Thoracic aorta (tissue), 2 donors: ENCODE results near the gene SERPINH1. TPM values are rescaled to one million over a fixed set of nuclear protein-coding genes. Genes with fewer than 3 reads are reported as not detected.

Experiments used
- ATAC-seq: fragments of 150-250 bp; one replicate; pipeline ENCODE4 v1.8.0; 2017; ENCODE audit warnings: low read depth; ENCODE audit not compliant: insufficient number of reproducible peaks, low FRiP score
- DNase-seq: peaks from one replicate; pipeline ENCODE4 v3.0.0-alpha.2; 2020; ENCODE audit warnings: low spot score
- H3K27ac ChIP-seq, 2 donors: fragments of 200-600 bp; sonication (generic); 1 replicate in 1 of 2; 2 replicates in 1 of 2; pipeline ENCODE4 v1.5.1; 2016; ENCODE audit warnings: mild to moderate bottlenecking in 2 of 2, moderate library complexity in 2 of 2
- H3K27me3 ChIP-seq: fragments of 200-600 bp; sonication (generic); replicated peaks from 2 replicates; pipeline ENCODE4 v1.6.0; 2016; ENCODE audit warnings: mild to moderate bottlenecking; ENCODE audit not compliant: insufficient read depth
- H3K36me3 ChIP-seq: fragments of 200-600 bp; sonication (generic); one replicate; pipeline ENCODE4 v1.5.1; 2016
- H3K4me1 ChIP-seq, 2 donors: fragments of 200-600 bp; sonication (generic); 1 replicate in 1 of 2; 2 replicates in 1 of 2; pipeline versions ENCODE4 v1.5.1 to v1.6.0; 2016; ENCODE audit warnings: low read depth in 2 of 2, mild to moderate bottlenecking in 1 of 2; ENCODE audit not compliant: control insufficient read depth in 1 of 2
- H3K4me3 ChIP-seq: fragments of 200-600 bp; sonication (generic); 2 replicates; pipeline ENCODE4 v1.5.1; 2016; ENCODE audit warnings: mild to moderate bottlenecking
- H3K9me3 ChIP-seq: fragments of 200-600 bp; sonication (generic); 2 replicates; pipeline ENCODE4 v1.5.1; 2016
- total RNA-seq, 2 donors: library from RNA; depleted of rRNA; stranded (reverse); fragments of >200 nt; gene quantifications; one replicate each; pipeline versions ENCODE4 v1.1.0 to v1.2.3, GENCODE V29; 2016
- TF ChIP-seq, protein P1 (sequence below): fragments of 200-600 bp; sonication (generic); IDR thresholded peaks from one replicate; pipeline ENCODE4 v1.5.1; 2019; ENCODE audit warnings: antibody characterized with exemption

Gene SERPINH1
- total RNA-seq, 2 donors from 2014 or later, result 367 to 480 TPM

GRCh38 chr11:75527130-75527529 is 34.9 kb upstream of the SERPINH1 start:
- Histone ChIP-seq H3K36me3 (no peaks in the 10 kb centered on the region), H3K9me3 (no peaks in the 10 kb centered on the region), H3K27me3 (no peaks in the 10 kb centered on the region), H3K27ac (no peak overlapping the region), H3K4me1 (peaks cover 0 to 28% of the 10 kb centered on the region in 2 donors), H3K4me3 (no peak overlapping the region)
- no peak for DNase-seq
- no peak for ATAC-seq
- TF ChIP-seq, protein P1, sequence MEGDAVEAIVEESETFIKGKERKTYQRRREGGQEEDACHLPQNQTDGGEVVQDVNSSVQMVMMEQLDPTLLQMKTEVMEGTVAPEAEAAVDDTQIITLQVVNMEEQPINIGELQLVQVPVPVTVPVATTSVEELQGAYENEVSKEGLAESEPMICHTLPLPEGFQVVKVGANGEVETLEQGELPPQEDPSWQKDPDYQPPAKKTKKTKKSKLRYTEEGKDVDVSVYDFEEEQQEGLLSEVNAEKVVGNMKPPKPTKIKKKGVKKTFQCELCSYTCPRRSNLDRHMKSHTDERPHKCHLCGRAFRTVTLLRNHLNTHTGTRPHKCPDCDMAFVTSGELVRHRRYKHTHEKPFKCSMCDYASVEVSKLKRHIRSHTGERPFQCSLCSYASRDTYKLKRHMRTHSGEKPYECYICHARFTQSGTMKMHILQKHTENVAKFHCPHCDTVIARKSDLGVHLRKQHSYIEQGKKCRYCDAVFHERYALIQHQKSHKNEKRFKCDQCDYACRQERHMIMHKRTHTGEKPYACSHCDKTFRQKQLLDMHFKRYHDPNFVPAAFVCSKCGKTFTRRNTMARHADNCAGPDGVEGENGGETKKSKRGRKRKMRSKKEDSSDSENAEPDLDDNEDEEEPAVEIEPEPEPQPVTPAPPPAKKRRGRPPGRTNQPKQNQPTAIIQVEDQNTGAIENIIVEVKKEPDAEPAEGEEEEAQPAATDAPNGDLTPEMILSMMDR, result no peak

DNA sequence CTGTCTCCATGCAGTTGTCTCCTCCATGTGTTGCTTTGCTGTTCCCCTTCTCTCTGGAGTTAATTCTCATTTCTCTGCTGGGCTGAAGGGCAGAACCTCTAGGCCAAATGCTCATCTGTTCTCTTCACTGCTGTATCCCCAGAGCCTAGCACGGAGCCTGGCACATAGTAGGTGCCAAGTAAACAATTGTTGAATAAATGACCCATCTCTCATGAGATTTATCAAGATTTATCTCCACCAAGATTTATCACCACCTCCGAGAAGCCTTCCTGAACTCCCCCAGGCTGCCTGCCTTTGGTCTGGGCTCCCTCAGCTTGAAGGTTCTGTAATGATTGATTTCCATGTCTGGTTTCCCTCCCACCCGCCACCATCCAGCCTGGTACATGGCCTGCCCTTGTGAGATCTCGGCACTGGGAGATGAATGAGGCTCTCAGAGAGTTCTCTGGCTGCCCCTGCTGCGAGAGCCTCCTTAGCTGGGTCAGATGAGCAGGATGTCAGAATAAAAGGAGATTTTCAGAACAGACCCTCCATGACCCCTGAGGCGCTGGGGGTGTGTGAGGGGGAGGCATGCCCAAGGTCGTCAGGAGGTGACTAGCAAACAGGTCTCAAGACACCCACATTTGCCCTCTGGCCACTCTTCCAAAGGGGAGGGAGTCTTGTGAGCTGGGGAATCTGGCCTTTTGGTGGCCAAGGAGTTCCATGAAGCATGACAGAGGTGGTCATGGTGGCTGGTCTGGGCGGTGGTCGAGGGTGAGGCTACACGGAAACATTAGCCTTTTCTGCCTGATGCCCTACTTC is 33.9 kb upstream of the SERPINH1 start:
- Histone ChIP-seq H3K4me3 (no peak overlapping the region), H3K36me3 (no peaks in the 10 kb centered on the region), H3K4me1 (peaks cover 0 to 20% of the 10 kb centered on the region in 2 donors), H3K27ac (no peak overlapping the region), H3K9me3 (no peaks in the 10 kb centered on the region), H3K27me3 (no peaks in the 10 kb centered on the region)
- TF ChIP-seq, protein P1, result no peak
- DNase-seq, result no peak
- no peak for ATAC-seq

GRCh38 chr11:75530577-75530976 is 31.5 kb upstream of the SERPINH1 start:
- Histone ChIP-seq H3K36me3 (no peaks in the 10 kb centered on the region), H3K9me3 (no peaks in the 10 kb centered on the region), H3K27ac (no peak overlapping the region), H3K4me3 (no peak overlapping the region), H3K4me1 (no peaks in the 10 kb centered on the region), H3K27me3 (no peaks in the 10 kb centered on the region)
- no peak for ATAC-seq
- TF ChIP-seq, protein P1, result no peak
- no peak for DNase-seq

DNA sequence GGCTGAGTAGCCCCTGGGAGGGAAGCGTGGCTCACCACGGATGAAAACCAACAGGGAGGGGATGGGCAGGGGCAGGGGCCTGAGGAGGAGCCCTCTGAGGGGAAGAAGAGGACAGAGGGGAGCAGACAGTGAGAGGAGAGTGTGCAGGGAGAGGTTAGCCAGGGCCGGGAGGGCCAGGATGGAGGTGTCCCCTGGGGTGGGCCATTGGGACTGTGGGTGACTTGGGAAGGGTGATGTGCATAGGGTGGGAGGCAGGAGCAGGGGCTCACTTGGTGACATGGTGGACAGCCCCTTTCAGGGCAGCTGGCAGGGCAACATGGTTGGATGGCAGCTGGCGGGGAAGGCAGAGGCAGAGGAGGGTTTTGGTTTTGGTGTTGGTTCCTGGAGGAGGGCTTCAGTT is 30.7 kb upstream of the SERPINH1 start:
- ATAC-seq (no peak), DNase-seq (no peak)
- no peaks in the 10 kb centered on the region for H3K4me1 ChIP-seq
- no peaks in the 10 kb centered on the region for H3K36me3 ChIP-seq
- H3K27me3 ChIP-seq, result no peaks in the 10 kb centered on the region
- H3K9me3 ChIP-seq, result no peaks in the 10 kb centered on the region
- no peak overlapping the region for H3K4me3 ChIP-seq
- TF ChIP-seq, protein P1, result no peak
- H3K27ac ChIP-seq, result no peak overlapping the region

GRCh38 chr11:75532200-75533048 is 29.6 kb upstream of the SERPINH1 start:
- ATAC-seq (no peak), DNase-seq (no peak)
- H3K27me3 ChIP-seq, result no peaks in the 10 kb centered on the region

More at GRCh38 chr11:75532200-75533048, 29.6 kb upstream of the SERPINH1 start:
- H3K36me3 ChIP-seq, result no peaks in the 10 kb centered on the region
- no peak overlapping the region for H3K4me3 ChIP-seq
- no peaks in the 10 kb centered on the region for H3K9me3 ChIP-seq
- no peak overlapping the region for H3K27ac ChIP-seq
- TF ChIP-seq, protein P1, result peak; percentile 89
- no peaks in the 10 kb centered on the region for H3K4me1 ChIP-seq
